Jurkat, Clone E6-1 (cell line): ENCODE results near the gene OR10H4. TPM values are rescaled to one million over a fixed set of nuclear protein-coding genes. Genes with fewer than 3 reads are reported as not detected.
"Not testable (repeated sequence)": the region's sequence is repeated elsewhere in the genome, so short reads cannot be mapped to it uniquely, and the experiment has no call there.

Experiments used
- DNase-seq: peaks from one replicate; pipeline ENCODE4 v3.0.0-alpha.2; 2011; ENCODE audit warnings: low read depth, low spot score
- H3K4me3 ChIP-seq: 2 replicates; pipeline ENCODE4 v1.5.1; 2011; ENCODE audit warnings: mild to moderate bottlenecking, low read length, control low read depth, moderate library complexity
- polyA plus RNA-seq: library from polyadenylated mRNA; unstranded; fragments of >200 nt; gene quantifications from one replicate; pipeline ENCODE4 v1.2.1, GENCODE V29; 2012; ENCODE audit warnings: missing spikeins; ENCODE audit not compliant: insufficient read length, insufficient read depth

The OR10H4 gene, protein sequence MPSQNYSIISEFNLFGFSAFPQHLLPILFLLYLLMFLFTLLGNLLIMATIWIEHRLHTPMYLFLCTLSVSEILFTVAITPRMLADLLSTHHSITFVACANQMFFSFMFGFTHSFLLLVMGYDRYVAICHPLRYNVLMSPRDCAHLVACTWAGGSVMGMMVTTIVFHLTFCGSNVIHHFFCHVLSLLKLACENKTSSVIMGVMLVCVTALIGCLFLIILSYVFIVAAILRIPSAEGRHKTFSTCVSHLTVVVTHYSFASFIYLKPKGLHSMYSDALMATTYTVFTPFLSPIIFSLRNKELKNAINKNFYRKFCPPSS
- polyA plus RNA-seq = not detected

- no peak for DNase-seq
- no peak within 1 kb of the TSS for H3K4me3 ChIP-seq
Measured at GRCh38 chr19:15948223-15949058, at the start of gene OR10H4. Gene OR10H4, plus strand, starts transcription at chr19:15949008. Its CDS starts 0 bp downstream, at chr19:15949008.

- H3K4me3 ChIP-seq, DNase-seq: not testable (repeated sequence)
Measured at GRCh38 chr19:15899561-15899960, 49.2 kb upstream of the OR10H4 start.

DNA sequence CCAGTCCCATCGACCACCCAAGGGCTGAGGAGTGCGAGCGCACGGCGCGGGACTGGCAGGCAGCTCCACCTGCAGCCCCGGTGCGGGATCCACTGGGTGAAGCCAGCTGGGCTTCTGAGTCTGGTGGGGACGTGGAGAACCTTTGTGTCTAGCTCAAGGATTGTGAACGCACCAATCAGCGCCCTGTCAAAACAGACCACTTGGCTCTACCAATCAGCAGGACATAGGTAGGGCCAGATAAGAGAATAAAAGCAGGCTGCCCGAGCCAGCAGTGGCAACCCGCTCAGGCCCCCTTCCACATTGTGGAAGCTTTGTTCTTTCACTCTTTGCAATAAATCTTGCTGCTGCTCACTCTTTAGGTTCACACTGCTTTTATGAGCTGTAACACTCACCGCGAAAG is 48.8 kb upstream of the OR10H4 start:
- H3K4me3 ChIP-seq, DNase-seq: not testable (repeated sequence)

GRCh38 chr19:15900504-15900903 is 48.3 kb upstream of the OR10H4 start:
- no peak for DNase-seq
- H3K4me3 ChIP-seq = peak overlapping the region; percentile 13

DNA sequence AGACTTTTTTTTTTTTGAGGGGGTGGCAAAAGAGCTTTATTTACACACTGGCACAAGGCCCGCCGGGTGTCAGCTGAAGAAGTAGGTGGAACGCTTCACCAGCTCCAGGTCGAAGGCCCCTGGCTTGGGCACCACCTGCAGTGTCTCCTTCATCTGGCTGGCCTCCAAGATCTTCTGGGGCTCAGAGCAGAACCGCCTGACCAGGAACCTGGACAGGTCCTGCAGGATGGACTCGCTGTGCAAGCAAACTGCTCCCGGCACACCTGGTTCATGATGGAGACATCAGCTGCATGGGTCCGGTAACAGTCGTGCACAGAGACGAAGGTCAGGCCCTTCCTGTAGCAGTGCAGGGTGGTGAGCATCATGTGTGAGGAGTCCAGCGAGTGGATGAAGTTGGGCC is 46.6 kb upstream of the OR10H4 start:
- DNase-seq = no peak
- no peak overlapping the region for H3K4me3 ChIP-seq

DNA sequence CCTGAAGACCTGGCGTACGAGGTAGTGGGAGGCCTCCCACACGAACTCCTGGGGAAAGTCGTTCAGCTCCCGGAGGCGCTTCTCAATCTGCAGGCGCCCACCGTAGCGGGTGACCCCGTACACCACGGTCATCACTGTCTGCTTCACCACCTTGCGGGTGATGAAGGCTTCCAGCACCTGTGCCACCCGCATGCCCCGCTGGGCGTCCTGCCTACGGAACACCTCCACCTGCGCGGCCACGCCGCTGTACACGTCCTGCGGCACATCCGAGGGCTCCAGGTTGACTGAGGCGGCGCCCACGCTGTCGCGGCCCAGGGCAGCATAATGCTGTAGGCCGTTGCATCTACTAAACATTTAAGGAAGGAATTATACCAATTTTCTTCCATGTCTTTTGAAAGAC is 45.9 kb upstream of the OR10H4 start:
- not testable (repeated sequence) for DNase-seq, H3K4me3 ChIP-seq

GRCh38 chr19:15905026-15905425 is 43.8 kb upstream of the OR10H4 start:
- H3K4me3 ChIP-seq = no peak overlapping the region
- DNase-seq = no peak

DNA sequence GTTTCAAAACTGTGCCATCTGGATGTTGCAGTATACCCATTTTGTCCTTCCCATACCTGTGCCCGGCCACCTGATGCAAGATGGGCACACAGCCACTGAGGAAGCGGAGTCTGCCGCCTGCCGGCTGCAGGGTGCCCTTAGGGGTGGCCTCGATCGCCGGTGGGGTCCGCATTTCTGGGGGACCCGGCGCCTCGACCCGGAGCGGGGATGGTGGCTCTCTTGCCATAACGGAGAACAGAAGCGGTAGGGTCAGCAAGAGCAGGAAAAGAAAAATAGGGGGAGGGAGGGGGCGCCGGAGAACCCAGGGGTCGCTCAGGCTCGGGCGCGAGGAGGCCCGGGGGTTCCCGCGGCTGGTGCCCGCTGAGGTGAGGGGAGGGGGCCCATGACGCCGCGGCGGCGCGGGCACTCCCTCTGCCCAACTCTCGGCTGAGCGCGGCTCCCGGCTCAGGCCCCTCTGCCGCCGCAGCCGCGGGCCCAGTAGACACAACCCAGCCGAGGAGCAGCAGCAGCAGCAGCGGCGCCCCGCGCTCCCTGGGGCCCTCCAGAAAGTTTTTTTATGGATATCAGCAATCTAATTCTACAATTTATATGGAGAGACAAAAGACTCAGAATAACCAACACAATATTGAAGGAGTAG is 37.1 kb upstream of the OR10H4 start:
- no peak for DNase-seq
- no peak overlapping the region for H3K4me3 ChIP-seq

- no peak for DNase-seq
- no peak overlapping the region for H3K4me3 ChIP-seq
Measured at GRCh38 chr19:15913384-15913783, 35.4 kb upstream of the OR10H4 start.

DNA sequence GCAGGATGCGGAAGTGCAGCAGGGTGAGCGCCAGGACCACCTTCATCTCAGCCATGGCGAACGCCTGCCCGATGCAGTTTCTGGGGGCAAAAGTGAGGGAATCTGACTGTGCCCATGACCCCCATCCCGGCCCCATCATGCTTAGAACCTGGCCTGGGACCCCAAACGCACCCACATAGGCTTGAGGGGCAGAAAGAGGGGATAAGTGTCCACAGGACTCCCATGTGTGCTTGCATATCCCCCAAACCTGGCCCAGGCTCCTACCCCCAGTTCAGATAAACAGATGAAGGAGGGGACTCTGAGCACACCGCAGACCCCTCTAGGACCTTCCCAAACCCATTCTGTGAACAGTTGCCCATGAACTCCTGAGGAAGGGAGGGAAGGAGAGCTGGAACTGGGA is 35.0 kb upstream of the OR10H4 start:
- no peak overlapping the region for H3K4me3 ChIP-seq

DNA sequence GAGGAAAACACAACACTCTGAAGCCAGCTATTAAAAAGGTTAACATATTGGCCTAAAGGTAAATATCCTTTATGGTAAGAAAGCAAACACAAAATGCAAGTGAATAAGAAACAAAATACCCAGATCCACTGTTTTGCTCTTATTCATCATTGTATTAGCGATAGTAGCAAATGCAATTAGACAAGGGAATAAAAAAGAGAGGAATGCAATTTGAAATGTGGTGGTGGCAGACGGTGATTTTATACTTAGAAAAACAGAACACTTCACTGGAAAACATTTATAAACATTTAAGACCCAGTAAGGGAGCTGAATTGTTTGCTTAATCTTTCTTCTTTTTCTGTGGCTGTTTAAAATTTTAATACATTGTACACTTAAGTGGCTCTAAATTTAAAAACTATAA is 33.7 kb upstream of the OR10H4 start:
- H3K4me3 ChIP-seq = no peak overlapping the region

More for the DNA sequence above, 35.0 kb upstream of the OR10H4 start:
- no peak for DNase-seq

DNA sequence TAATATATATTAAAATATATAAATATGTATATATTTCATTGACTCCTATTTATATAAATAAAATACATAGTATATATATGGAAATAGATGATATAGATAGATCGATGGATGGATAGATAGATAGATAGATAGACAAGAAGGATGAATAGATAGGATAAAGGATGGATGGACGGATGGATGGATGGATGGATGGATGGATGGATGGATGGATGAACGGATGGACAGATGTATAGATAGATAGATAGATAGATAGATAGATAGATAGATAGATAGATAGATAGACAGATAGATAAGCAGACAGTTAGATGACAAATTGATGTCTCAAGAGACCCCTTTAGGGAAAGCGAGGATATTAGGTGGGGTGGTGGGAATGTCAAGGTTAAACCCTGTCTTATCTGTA is 29.6 kb upstream of the OR10H4 start:
- DNase-seq = no peak
- no peak overlapping the region for H3K4me3 ChIP-seq

More for the DNA sequence above, 33.7 kb upstream of the OR10H4 start:
- no peak for DNase-seq

DNA sequence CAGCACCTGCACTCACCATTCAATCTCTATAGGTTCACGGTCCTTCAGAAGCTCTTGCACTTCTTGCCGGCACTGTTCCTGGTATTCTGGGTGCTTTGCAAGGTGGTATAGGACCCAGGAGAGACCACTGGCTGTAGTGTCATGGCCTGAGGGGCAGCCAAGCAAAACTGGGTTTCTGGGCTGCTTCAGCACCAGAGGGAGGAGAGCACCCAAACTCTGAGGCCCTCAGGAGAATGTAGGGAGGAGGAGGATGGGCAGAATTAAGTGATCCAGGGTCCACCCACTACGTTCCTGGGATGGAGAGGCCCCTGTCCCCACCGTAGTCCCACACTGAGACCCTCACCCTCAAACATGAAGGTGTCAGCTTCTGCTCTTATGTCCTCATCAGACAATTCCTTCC is 26.8 kb upstream of the OR10H4 start:
- DNase-seq = no peak
- H3K4me3 ChIP-seq = no peak overlapping the region

- DNase-seq = no peak
- H3K4me3 ChIP-seq = no peak overlapping the region
Measured at GRCh38 chr19:15923702-15924101, 25.1 kb upstream of the OR10H4 start.

GRCh38 chr19:15926484-15926883 is 22.3 kb upstream of the OR10H4 start:
- DNase-seq = no peak
- H3K4me3 ChIP-seq = no peak overlapping the region

GRCh38 chr19:15928321-15928720 is 20.5 kb upstream of the OR10H4 start:
- H3K4me3 ChIP-seq = no peak overlapping the region
- DNase-seq = no peak

GRCh38 chr19:15933761-15934331 is 15.0 kb upstream of the OR10H4 start:
- not testable (repeated sequence) for DNase-seq, H3K4me3 ChIP-seq

DNA sequence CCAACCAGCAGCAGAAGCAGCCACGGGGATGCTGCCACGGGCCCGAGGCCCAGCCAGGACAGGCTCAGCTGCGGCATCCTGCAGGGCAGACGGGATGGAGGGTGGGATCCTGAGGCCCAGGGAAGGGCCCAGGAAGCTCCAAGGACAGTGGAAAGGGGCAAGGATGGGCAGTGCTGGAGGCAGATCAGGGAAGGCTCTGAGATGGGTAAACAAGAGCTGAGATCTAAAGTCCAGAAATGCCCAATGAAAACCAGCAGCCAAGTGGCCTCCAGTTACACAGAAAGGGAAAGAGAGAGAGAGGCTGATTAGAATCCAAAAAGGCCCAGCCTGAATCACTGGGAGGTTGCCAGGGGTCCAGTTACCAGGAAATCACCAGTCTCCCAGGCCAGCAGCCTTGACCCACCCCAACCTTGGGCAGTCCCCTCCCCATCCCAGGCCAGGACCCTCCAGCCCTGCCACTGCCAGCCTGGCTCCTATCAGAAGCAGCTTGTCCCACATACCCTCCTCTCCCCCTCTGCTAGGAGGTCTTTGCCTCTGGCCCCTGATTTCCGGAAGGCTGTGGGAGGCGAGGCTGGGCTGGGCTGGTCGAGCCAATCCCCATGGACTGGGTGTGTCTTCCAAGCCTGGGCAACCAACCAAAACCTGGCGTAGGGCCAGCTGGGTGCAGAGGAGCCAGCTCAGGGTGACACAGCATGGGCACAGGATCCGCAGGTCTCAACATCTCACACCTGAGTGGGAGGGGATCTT is 14.3 kb upstream of the OR10H4 start, which contains the start of gene CYP4F11:
TSS of gene CYP4F11 (minus strand) at position 198 of the 747 bp plus-strand sequence. CDS start at position 77, 121 bp downstream.
- H3K4me3 ChIP-seq = no peak within 1 kb of the TSS
- DNase-seq = no peak
